Fibroblast of peridontal ligament (primary cell): ENCODE measurements around the gene NEAT1.
A peak's percentile ranks its signal among the peaks of the same experiment; 100 is the strongest.
"Not testable (repeated sequence)": the region's sequence is repeated elsewhere in the genome, so short reads cannot be mapped to it uniquely, and the experiment has no call there.

ENCODE experiments used
- DNase-seq: peaks from one replicate; pipeline ENCODE4 v3.0.0-alpha.2; 2010; ENCODE audit errors: extremely low read depth

Gene NEAT1

DNA sequence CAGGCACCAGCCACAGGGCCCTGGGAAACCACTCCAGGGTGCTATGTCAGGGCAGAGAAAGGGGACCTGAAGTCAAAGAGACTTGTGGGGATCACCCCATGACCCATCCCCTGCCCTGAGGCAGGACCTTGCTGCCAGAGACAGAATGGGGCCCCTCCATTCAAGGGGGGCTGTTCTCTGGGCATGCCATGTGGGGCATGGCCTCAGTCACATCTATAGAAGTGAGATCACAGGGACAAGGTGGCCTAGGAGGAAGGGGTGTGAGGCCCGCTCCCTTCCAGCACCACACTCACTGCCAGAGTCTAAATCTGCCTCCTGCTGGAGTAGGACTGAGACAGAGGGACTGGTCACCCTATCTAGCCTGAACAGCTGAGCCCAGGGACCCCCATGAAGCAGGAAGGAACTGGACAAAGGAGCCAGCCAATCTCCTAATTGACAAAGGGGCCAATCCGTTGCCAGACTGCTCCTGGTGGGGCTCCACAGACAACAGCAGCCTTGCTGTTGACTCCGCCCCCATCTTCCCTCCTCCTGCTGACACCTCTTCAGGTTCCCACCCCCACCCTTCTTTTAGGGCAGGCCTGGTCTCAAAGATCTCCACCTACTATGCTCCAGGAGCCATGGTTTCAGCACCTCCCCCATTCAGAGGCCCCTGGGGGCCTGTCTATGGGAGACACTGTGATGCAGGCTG, 26.0 kb downstream of the NEAT1 start:
- DNase-seq: peak; percentile 62

DNA sequence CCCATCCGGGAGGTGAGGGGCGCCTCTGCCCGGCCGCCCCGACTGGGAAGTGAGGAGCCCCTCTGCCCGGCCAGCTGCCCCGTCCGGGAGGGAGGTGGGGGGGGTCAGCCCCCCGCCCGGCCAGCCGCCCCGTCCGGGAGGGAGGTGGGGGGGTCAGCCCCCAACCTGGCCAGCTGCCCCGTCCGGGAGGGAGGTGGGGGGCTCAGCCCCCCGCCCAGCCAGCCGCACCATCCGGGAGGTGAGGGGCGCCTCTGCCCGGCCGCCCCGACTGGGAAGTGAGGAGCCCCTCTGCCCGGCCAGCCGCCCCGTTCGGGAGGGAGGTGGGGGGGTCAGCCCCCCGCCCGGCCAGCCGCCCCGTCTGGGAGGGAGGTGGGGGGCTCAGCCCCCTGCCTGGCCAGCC, 28.7 kb downstream of the NEAT1 start:
- not testable (repeated sequence) for DNase-seq

DNA sequence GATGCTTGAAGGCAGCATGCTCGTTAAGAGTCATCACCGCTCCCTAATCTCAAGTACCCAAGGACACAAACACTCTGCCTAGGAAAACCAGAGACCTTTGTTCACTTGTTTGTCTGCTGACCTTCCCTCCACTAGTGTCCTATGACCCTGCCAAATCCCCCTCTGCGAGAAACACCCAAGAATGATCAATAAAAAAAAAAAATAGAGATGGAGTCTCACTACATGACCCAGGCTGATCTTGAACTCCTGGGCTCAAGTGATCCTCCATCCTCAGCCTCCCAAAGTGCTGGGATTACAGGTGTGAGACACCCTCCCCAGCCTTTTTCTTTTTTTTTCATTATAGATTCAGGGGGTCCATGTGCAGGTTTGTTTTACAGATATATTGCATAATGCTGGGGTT, 29.7 kb downstream of the NEAT1 start:
- not testable (repeated sequence) for DNase-seq

DNA sequence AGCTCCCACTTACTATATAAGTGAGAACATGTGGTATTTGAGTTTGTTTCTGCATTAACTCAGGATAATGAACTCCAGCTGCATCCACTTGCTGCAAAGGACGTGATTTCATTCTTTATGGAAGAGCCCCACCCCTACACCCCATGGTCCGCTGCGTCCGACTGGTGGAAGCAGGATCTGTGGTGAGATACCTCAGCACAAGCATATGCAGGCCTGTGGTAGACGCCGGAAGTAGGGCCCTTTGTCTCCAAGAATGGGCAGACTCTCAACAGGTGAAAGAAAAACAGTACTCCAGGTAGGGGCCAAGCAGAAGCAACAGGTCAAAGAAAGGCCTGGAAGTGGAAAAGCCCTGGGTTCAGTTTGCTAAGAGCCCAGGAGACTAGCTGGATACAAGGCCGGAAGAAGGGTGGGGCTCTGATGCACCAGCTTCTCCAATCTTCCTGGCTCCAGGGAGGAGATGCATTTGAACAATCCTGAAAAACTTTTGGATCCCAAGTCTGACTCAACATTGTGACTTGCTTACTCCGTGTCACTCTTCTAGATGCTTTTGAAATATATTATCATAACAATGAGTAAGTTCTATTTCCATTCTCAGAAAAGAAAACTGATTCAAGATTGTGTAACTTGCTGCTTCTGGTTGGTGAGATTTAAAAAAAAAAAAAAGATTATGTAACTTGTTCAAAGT, 30.4 kb downstream of the NEAT1 start:
- DNase-seq: peak; percentile 92

DNA sequence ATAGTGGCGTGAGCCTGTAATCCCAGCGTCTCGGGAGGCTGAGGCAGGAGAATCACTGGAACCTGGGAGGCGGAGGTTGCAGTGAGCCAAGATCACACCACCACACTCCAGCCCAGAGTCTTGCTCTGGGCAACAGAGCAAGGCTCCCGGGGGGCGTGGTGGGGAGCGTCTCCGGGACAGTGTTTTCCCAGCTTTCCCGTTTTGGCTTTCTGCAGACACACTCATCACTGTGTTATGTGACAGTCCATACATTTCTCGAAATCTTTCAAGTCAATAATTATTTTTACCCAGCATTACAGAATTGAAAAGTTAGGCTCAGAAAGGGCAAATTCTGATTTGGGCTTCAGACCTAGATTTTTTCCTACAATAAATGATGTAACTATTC, 31.7 kb downstream of the NEAT1 start:
- peak; percentile 58 for DNase-seq

DNA sequence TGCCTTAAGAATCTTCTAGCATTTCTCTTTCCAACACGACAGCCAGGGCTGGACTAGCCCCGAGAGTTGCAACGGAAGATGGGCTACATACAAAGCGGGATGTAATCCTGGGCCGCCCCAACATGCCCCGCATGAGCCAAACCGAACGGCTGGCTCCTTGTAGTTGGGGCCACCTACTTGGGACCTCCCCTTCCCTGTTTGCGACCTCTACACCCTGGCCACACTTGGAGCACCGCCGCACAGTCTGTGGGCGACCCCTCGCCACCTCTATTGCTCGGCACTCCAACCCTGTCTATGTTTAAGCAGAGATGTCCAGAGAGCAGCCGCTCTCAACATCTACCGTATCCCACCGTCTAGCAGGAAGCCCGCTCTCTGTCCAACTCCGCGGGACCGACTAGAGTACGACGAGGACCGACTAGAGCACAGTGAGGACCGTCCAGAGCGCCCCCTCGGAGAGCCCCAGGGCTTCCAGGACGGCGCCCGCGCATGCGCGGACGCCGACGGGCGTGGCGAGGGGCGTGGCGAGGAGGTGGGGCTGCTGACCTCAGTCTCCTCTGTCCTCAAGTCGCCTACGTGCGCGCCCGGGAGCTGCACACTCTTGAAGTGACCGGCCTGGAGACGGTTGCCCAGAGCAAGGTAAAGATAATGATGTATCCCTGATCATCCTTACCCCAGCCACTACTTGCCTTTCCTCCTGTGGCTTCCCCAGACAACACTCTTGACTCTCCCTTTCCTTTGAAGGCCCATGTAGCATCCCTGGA, 32.3 kb downstream of the NEAT1 start:
- DNase-seq: peak; percentile 80

DNA sequence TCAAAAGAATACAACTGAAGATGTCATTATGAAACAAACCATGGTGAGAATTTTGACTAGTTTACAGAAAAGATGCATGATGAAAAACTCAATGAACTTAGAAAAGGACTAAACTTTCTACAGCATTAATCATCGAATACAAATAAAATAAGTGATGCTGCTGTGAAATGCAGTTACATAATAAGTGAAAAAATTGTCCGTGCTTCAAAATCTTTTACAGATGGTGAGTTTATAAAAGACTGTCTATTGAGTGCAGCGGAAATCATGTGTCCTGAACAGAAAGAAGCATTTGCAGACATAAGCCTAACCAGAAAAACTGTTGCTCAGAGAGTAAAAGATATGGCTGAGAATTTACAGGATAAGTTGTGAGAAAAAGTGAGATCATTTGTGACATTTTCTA, 33.8 kb downstream of the NEAT1 start:
- peak; percentile 47 for DNase-seq

DNA sequence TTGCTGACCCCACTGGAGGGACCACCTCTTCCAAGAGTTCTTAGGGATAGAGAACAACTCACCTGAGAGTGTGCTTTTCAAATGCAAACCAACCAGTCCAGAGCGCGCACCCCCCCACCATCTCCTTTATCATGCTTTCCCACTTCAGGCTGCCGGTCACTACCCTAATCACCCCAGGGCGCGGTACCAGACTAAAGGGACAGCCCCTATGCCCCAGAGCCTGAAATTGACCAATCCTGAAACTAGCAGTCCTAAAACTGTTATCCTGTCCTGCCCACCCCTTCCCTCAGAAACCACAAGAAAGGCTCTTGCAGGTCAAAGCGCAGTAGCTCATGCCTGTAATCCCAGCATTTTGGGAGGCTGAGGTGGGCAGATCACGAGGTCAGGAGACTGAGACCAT, 37.0 kb downstream of the NEAT1 start:
- DNase-seq: no peak

DNA sequence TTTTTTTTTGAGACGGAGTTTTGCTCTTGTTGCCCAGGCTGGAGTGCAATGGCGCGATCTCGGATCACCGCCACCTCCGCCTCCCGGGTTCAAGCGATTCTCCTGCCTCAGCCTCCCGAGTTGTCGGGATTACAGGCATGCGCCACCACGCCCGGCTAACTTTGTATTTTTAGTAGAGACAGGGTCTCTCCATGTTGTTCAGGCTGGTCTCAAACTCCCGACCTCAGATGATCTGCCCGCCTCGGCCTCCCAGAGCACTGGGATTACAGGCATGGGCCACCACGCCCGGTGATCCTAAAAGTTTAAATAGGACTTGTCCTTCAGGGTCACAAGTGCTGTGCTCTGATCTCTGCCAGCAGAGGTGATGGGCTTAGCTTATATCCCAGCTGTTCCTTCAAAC, 42.9 kb downstream of the NEAT1 start:
- DNase-seq: not testable (repeated sequence)

DNA sequence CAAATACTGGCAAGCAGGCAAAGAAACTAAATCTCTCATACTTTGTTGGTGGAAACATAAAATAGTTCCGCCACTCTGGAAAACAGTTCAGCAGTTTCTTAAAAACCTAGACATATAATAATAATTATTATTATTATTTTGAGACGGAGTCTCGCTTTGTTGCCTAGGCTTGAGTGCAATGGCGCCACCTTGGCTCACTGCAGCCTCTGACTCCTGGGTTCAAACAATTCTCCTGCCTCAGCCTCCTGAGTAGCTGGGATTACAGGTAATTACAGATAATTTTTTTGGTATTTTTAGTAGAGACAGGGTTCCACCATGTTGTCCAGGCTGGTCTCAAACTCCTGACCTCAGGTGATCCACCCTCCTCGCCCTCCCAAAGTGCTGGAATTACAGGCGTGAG, 44.7 kb downstream of the NEAT1 start:
- DNase-seq: not testable (repeated sequence)

DNA sequence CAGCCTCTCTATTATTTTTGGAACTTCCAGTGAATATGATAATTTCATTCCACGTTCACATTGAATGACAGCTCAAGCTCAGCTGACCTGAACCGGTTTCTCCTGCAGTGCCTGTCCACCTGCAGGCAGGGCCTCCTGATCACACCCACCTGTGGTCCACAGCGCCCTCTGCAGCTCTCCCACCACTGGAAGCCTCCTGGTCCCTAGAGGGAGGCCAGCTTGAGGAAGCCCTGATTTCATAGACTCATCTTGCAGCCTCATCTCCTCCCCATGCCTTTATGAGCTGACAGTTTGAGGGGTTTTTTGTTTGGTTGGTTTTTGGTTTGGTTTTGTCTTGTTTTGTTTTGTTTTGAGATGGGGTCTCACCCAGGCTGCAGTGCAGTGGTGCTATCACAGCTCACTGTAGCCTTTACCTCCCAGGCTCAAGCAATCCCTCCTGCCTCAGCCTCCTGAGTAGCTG, 46.3 kb downstream of the NEAT1 start:
- no peak for DNase-seq

DNA sequence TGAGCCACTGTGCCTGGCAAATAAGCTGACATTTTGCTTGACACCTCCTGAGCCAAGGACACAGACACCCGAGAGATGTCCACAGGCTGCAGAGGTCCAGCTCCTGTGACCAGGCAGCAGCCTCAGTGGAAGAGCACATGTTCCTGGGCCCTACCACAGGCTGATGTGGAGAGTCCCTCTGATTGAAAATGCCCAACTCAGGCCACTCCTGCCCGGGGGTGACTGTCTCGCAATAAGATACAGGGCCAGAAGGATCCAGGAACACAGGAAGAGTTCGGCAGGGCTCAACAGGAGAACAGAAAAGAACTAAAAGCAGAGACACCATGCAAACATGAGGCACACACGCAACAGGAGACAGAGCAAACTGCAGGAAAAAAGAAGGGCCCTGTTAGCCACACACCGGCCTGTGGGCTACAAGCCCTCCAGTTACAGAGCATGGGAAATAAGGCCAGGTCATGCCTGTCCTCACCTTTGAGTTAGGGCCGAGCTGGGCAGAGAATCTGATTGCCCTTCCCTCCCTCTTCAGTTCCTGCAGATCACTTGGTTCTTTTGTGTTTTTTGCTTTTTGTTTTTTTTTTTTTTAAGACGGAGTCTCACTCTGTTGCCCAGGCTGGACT, 47.9 kb downstream of the NEAT1 start:
- no peak for DNase-seq

DNA sequence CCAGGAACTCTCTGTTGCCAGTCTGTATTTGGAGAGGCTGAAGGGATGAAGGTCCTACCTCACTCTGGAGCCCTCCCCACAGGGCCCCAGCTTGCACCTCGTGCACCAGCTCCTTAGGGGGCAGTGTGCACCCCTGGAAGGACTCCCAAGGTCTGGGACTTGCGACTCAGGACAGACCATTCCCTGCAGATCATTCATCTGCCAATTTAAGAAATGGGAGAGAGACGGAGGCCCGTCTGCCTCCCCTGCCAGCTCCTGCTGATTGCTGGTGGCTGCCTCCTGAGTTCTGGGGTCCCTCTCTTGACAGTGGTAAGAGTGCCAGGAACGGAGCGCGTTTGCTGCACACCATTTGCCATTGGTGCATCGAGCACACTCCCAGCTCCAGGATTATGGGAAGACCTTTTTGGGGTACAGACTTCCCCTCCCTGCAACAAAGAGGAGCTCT, 48.9 kb downstream of the NEAT1 start:
- peak; percentile 69 for DNase-seq

DNA sequence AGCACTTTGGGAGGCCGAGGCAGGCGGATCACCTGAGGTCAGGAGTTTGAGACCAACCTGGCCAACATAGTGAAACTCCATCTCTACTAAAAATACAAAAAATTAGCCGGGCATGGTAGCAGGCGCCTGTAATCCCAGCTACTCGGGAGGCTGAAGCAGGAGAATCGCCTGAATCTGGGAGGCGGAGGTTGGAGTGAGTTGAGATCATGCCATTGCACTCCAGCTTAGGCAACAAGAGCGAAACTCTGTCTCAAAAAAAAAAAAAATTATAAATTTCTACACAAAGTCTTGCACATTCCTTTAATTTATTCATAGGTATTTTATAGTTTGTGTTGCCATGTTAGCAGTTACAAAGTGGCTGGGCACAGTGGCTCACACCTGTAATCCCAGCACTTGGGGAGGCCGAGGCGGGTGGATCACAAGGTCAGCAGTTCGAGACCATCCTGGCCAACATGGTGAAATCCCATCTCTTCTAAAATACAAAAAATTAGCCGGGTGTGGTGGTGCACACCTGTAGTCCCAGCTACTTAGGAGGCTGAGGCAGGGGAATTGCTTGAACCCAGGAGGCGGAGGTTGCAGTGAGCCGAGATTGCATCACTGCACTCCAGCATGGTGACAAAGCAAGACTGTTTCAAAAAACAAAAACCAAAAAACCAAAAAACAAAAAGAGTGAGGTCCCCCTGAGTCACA, 50.1 kb downstream of the NEAT1 start:
- not testable (repeated sequence) for DNase-seq

DNA sequence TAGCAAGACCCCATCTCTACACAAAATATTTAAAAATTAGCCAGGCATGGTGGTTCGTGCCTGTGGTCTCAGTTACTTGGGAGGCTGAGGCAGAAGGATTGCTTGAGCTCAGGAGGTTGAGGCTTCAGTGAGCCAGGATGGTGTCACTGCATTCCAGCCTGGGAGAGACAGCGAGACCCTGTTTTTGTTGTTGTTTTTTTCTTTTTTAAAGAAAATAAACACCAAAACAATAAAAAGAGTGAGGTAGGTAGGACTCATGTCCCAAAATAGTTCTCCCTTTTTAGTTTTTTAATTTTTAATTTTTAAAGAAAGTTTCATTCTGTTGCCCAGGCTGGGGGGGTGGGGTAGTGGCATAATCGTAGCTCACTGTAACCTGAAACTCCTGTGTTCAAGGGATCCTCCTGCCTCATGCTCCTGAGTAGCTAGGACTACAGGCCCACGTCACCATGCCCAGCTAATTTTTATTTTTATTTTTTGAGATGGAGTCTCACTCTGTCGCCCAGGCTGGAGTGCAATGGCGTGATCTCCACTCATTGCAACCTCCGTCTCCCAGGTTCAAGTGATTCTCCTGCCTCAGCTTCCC, 50.8 kb downstream of the NEAT1 start:
- DNase-seq: no peak

DNA sequence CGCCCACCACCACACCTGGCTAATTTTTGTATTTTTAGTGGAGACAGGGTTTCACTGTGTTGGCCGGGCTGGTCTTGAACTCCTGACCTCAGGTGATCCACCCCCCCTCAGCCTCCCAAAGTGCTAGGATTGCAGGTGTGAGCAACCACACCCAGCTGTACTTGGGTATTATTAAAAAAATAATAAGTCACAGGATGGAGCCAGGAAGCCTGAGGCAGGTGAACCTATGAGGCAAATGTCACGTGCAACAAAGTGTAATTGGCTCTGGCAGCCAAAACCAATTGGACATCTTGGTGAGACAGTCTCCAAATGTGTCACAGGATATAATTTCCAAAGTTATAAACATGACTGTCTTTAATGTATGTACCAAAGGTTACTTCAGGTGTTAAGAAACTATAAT, 52.3 kb downstream of the NEAT1 start:
- DNase-seq: no peak

DNA sequence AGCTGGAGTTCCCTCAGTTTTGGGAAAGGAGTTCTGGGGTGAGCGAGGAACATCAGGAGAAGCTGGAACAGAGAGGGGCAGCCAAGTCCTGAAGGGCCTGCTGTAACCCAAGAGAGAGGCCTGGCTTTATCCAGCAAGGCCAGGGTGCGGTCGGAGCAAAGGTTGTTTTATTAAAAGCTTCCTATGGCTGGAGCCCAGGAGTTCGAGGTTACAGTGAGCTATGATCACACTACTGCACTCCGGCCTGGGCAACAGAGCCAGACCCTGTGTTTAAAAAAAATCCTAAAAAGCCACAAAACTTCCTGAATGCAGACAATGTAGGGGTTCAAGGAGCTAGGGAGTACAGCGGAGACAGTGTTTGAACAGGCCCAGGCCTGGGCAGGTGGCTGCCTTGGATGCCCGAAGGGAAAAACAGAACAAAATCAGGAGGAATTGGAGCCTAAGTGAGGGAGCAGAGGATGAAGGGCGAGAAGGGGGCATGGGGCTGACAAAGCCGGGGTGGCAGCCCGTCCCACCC, 54.1 kb downstream of the NEAT1 start:
- DNase-seq: peak; percentile 40

DNA sequence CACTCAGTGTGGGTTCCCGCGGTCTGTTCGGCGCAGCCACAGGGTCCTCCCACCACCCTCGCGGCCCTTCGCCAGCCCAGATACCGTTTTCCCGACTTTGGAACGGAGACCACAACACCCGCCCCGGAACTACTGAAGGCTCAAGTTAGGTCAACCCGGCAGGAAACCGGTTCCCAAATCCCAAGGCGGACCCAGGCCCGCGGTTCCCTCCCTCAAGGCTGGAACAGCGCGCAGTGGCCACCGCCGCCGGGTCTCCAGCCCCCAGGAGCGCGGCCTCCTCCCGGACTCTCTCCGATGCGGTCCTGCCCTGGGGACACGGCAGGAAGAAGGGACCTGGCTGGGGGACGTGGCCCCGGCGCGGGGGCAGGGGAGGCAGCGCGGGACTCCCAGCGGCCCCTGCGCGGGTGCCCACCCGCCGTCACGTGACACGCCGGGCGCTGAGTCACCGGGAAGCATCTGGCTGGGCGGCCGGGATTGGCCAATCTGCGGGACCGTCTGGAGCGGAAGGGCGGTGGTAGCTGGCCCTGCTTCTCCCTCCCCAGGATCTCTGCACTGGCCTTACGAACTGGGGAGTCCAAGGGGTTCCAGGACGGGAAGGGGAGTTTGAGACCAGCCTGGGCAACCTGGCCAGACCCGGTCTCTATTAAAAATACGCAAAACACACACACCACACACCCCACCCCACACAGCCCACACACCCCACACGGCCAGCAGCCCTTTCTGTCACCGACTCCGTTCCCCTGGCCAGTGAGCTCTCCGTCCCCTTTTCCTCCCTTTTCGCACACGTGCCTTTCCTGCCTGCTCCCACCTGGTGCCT, 54.8 kb downstream of the NEAT1 start:
- DNase-seq: peak; percentile 89

DNA sequence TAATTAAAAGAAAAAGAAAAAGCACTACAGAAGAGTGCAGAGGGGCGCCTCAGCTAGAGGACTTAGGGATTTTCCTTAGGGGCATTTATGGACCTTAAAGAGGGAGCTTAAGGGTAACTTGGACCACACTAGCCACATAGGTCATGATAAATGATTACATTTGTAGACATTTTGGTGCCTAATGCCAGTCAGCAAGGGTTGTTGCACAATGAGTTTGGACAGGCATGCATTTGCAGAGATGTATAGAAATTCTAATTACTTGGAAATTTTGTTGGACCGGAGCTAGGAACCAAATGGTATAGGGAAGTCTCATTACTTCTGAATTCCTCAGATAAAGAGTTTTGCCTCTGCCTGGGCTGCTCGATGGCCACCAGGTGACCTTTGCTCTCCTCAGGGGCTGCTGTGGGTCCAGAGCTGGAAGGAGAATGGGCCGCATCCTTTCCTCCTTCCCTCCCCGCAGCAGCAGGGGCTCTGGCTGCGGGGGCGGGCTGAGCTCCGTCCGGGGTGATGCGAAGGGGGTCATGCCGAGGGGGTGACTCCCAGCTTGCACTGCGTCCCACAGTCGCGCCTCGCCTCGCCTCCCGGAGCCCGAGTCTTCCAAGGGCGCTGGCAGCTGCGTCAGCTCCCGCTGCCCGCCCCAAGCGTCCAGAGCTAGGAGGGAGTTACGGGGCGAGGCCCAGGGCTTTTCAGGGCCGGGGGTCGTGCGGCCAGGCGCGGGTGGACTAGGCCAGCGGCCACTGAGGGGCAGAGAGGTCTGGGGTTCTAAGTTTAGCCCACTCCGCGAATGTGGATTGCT, 56.0 kb downstream of the NEAT1 start:
- no peak for DNase-seq
